BLaER1 (cell line): ENCODE measurements around the gene FAM193B.
A peak's percentile ranks its signal among the peaks of the same experiment; 100 is the strongest.

ENCODE experiments used
- H3K27ac ChIP-seq: shearing (Covaris generic); formaldehyde crosslinking; 2 replicates; pipeline ENCODE4 v1.8.1; 2022
- H3K27me3 ChIP-seq: shearing (Covaris generic); formaldehyde crosslinking; 2 replicates; pipeline ENCODE4 v1.8.1; 2022
- H3K36me3 ChIP-seq: shearing (Covaris generic); formaldehyde crosslinking; 2 replicates; pipeline ENCODE4 v1.8.1; 2022
- H3K4me1 ChIP-seq: shearing (Covaris generic); formaldehyde crosslinking; 2 replicates; pipeline ENCODE4 v1.8.1; 2022
- H3K4me2 ChIP-seq: shearing (Covaris generic); formaldehyde crosslinking; 2 replicates; pipeline ENCODE4 v1.8.1; 2022
- H3K4me3 ChIP-seq: shearing (Covaris generic); formaldehyde crosslinking; 2 replicates; pipeline ENCODE4 v1.8.1; 2022
- H3K9ac ChIP-seq: shearing (Covaris generic); formaldehyde crosslinking; 2 replicates; pipeline ENCODE4 v1.8.1; 2022
- H3K9me3 ChIP-seq: shearing (Covaris generic); formaldehyde crosslinking; 2 replicates; pipeline ENCODE4 v1.8.1; 2022
- H4K20me1 ChIP-seq: shearing (Covaris generic); formaldehyde crosslinking; 2 replicates; pipeline ENCODE4 v1.8.1; 2022
- Cebpa-rat ChIP-seq: shearing (Covaris generic); IDR thresholded peaks from 2 replicates; pipeline ENCODE4 v1.8.1; 2022

FAM193B gene

DNA sequence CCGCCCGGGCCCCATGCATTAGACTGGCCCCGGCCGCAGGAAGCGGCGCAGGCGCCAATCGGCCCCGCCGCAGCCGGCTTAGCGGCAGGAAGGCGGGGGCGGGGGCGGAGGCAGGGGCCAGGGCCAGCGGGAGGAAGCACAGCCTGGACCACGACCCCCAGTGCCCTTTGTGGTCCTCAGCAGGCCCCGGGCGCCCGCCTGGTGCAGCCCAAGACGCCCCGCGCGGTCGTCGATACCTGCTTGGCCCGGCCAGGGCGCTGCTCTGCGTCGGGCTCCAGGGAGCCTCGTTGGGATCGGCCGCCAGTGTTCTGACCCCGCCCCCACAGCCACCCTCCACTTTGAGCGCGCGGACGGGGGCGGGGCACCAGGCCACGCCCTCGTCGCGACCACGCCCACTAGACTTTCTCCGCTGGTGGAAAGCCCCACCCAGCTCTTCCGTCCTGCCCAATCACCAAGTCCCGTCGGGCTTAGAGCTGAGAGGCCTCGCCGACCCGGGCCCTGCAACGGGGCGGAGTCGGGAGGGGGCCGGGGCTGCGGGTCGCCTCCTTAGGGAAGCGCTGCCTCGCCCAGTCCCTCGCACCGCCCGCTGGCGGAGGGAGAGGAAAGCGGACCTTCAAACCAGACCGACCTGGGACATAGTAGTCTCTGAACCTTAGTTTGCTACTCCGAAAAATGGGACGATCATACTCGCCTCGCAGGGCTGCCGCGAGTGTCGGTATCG is 56.9 kb downstream of the FAM193B start, which contains the start of gene PDLIM7:
PDLIM7 (minus strand) TSS at position 313 of the 721 bp plus-strand sequence. CDS start 1,092 bp downstream, outside the sequence.
- H3K27ac ChIP-seq: peak within 1 kb of the TSS; percentile 84
- H3K36me3 ChIP-seq: peaks cover 16% of the 10 kb centered on the region
- no peaks in the 10 kb centered on the region for H3K27me3 ChIP-seq
- H3K9ac ChIP-seq: peak within 1 kb of the TSS; percentile 85
- no peaks in the 10 kb centered on the region for H3K9me3 ChIP-seq
- H3K4me1 ChIP-seq: peaks cover 89% of the 10 kb centered on the region
- peak within 1 kb of the TSS; percentile 85 for H3K4me3 ChIP-seq
- peak within 1 kb of the TSS; percentile 98 for H3K4me2 ChIP-seq
- no peak for TF ChIP-seq Cebpa-rat
- peaks cover 63% of the 10 kb centered on the region for H4K20me1 ChIP-seq

DNA sequence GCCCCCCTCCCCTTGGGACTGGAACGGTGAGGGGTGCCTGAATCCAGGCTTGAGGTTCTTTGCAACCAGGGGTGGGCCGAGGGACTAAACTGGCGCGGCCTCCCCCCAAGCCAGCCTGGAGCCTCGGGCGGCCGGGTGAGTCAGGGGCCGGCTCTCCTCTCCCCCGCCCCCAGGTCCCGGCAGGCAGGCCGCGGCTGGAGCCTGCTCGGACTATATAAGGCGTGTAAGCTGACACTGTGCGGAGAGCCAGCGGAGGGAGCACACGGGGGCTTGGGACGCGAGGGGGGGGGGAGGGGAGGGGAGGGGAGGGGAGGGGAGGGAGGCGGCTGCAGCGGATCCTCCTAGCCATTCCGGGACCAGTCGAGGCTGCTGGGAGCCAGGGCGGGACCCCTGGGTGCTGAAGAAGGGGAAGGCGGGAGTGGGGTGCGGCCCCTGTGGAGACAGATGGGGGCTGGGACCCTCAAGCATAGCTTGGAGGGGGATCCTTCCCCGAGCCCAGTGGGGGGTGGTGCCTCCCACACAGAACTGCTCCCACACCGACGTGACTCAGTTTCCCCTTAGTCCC is 57.6 kb downstream of the FAM193B start:
- Histone ChIP-seq H3K4me2 (peak overlapping the region; percentile 98), H3K27me3 (no peaks in the 10 kb centered on the region), H4K20me1 (peaks cover 61% of the 10 kb centered on the region), H3K9me3 (no peaks in the 10 kb centered on the region), H3K4me1 (peaks cover 88% of the 10 kb centered on the region), H3K9ac (peak overlapping the region; percentile 85), H3K27ac (peak overlapping the region; percentile 84), H3K4me3 (peak overlapping the region; percentile 85), H3K36me3 (peaks cover 21% of the 10 kb centered on the region)
- no peak for TF ChIP-seq Cebpa-rat

GRCh38 chr5:177496070-177496726 is 58.2 kb downstream of the FAM193B start:
- no peak for TF ChIP-seq Cebpa-rat
- Histone ChIP-seq H3K27ac (peak overlapping the region; percentile 84), H3K27me3 (no peaks in the 10 kb centered on the region), H3K36me3 (peaks cover 26% of the 10 kb centered on the region), H3K9ac (peak overlapping the region; percentile 85), H4K20me1 (peaks cover 58% of the 10 kb centered on the region), H3K4me3 (peak overlapping the region; percentile 85), H3K9me3 (no peaks in the 10 kb centered on the region), H3K4me1 (peaks cover 86% of the 10 kb centered on the region), H3K4me2 (peak overlapping the region; percentile 98)

GRCh38 chr5:177495243-177496060 is 58.9 kb downstream of the FAM193B start:
- Histone ChIP-seq H3K4me3 (peak overlapping the region; percentile 85), H3K36me3 (peaks cover 32% of the 10 kb centered on the region), H3K9ac (peak overlapping the region; percentile 85), H3K4me2 (peak overlapping the region; percentile 98), H3K27me3 (no peaks in the 10 kb centered on the region), H4K20me1 (peaks cover 61% of the 10 kb centered on the region), H3K27ac (peak overlapping the region; percentile 84), H3K9me3 (no peaks in the 10 kb centered on the region), H3K4me1 (peaks cover 86% of the 10 kb centered on the region)
- TF ChIP-seq Cebpa-rat: no peak

DNA sequence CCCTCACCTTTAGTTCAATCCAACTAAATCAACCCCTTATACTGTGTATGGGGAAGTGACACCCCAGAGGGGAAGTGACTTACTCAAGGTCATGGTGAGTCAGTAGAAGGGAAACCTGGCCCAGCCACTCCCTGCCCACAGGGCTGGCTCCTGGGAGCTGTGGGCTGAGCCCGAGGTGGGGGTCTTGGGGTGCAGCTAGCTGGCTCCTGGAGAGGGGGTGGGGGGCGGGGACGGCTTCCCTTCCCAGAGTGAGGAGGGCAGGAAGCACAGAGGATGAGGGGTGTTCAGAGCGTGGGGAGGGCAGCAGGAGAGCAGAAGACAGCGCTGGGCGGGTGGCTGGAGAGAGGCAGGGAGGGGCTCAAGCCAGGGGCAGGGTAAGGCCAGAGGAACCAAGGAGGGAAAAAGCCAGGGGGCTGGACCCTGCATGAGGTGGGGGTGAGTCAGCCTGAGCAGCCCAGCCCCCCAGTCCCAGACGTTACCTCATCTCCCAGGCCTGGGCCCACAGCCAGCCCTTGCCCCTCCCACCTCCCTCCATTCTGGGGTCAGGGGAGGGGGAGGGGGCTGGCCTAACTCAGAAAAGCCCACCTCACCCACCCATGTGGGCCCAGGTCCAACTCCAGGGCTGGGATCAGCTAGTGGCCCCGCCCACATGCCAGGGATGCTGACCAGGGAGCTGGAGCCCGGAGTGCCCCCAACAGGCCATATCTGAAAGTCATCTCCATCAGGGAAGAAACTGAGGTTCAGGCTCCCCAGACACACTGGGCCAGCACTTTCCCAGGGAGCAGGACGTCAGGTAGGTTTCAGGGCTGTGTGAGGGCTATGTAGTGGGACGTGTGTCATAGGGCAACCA is 59.8 kb downstream of the FAM193B start:
- Histone ChIP-seq H3K4me1 (peaks cover 86% of the 10 kb centered on the region), H3K36me3 (peaks cover 34% of the 10 kb centered on the region), H3K9me3 (no peaks in the 10 kb centered on the region), H3K4me3 (peak overlapping the region; percentile 85), H3K27me3 (no peaks in the 10 kb centered on the region), H3K4me2 (peak overlapping the region; percentile 98), H3K9ac (peak overlapping the region; percentile 85), H4K20me1 (peaks cover 69% of the 10 kb centered on the region), H3K27ac (peak overlapping the region; percentile 84)
- TF ChIP-seq Cebpa-rat: no peak

- Histone ChIP-seq H3K9me3 (no peaks in the 10 kb centered on the region), H3K4me1 (peaks cover 86% of the 10 kb centered on the region), H3K9ac (0 out of 2 replicates have a peak overlapping the region, but pooled peaks have one; percentile 14), H4K20me1 (peaks cover 76% of the 10 kb centered on the region), H3K27me3 (no peaks in the 10 kb centered on the region), H3K4me3 (no peak overlapping the region), H3K27ac (peak overlapping the region; percentile 84), H3K36me3 (peaks cover 41% of the 10 kb centered on the region), H3K4me2 (peak overlapping the region; percentile 98)
- TF ChIP-seq Cebpa-rat: no peak
Measured at GRCh38 chr5:177493795-177494345, 60.5 kb downstream of the FAM193B start.

- Histone ChIP-seq H3K4me2 (no peak overlapping the region), H4K20me1 (peaks cover 82% of the 10 kb centered on the region), H3K9me3 (no peaks in the 10 kb centered on the region), H3K27me3 (no peaks in the 10 kb centered on the region), H3K4me1 (peaks cover 86% of the 10 kb centered on the region), H3K9ac (peak overlapping the region; percentile 14; the same call in 1 of the 2 replicates), H3K27ac (peak overlapping the region; percentile 84), H3K4me3 (no peak overlapping the region), H3K36me3 (peaks cover 50% of the 10 kb centered on the region)
- TF ChIP-seq Cebpa-rat: no peak
Measured at GRCh38 chr5:177492841-177493240, 61.5 kb downstream of the FAM193B start.

DNA sequence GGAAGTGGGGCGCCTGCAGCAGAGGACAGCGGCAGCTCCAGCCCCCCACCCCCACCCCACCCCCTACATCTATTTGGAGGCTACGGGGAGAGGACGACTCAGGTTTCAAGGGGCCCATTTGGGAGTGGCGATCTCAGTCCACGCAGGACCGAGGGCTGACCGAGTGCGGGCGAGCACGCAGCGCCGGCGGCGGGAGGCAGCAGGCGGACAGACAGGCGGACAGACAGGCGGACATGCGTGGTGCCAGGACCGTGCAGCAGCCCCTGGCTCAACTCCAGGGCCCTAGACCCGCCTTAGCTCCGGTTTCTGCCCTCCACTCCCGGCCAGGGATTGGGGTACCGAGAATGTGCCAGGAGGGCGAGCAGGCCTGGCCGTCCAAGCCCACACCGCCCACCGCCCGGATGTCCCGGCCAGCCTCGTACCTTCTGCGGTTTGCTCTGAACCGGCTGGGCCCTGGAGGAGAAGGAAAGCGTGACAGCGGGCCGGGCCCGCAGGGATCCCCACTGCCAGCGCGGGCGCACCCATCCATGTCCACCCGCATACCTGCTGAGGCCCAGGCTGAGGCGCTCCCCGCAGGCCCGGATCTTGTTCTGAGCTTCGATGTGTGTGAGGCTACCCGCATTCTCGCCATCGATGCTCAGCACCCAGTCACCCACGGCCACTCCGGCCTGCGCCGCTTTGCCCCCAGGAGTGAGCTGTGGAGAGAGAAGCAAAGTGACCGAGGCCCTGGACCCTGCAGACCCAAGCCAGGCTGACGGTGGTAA is 62.2 kb downstream of the FAM193B start:
- Histone ChIP-seq H3K36me3 (peaks cover 57% of the 10 kb centered on the region), H3K27ac (peak overlapping the region; percentile 84; the same call in 1 of the 2 replicates), H3K9ac (peak overlapping the region; percentile 14; the same call in 1 of the 2 replicates), H3K4me3 (no peak overlapping the region), H3K9me3 (no peaks in the 10 kb centered on the region), H3K27me3 (no peaks in the 10 kb centered on the region), H3K4me1 (peaks cover 84% of the 10 kb centered on the region), H4K20me1 (peaks cover 85% of the 10 kb centered on the region), H3K4me2 (no peak overlapping the region)
- no peak for TF ChIP-seq Cebpa-rat
